ENCODE results near the gene CBR4. TPM values are rescaled to one million over a fixed set of nuclear protein-coding genes. Genes with fewer than 3 reads are reported as not detected.

Gene CBR4
- total and polyA plus RNA-seq, 2 donors (not counting 1 experiment from before 2014, with no cell fraction given): 3.3 to 19.0 TPM

GRCh38 chr4:169047956-169048355 lies 37.9 kb upstream of the CBR4 start:
- no peak for DNase-seq (ENCODE audit: low read depth in 2 of 2)
- Histone ChIP-seq H3K27ac (ENCODE audit: insufficient read depth, low read length) (no peak overlapping the region), H3K9me3 (ENCODE audit: control insufficient read depth, insufficient read depth, low read depth, low read length) (no peaks in the 10 kb centered on the region), H3K36me3 (ENCODE audit: control insufficient read depth, insufficient read depth, low read length) (no peaks in the 10 kb centered on the region), H3K4me2 (ENCODE audit: extremely low read depth, insufficient read depth, low read length) (no peak overlapping the region), H3K27me3 (ENCODE audit: control insufficient read depth, insufficient read depth, low read length) (no peaks in the 10 kb centered on the region), H3K9ac (ENCODE audit: insufficient read depth, low read length) (no peak overlapping the region), H3K4me3 (replicated peaks in 1 of 4; ENCODE audit: control extremely low read depth in 1 of 4, insufficient read depth in 1 of 4, low read depth in 3 of 4, low read length in 4 of 4) (no peak overlapping the region), H3K79me2 (ENCODE audit: control insufficient read depth, insufficient read depth, low read length) (no peaks in the 10 kb centered on the region), H2AFZ (ENCODE audit: low read length) (no peak overlapping the region), H3K4me1 (ENCODE audit: control insufficient read depth, extremely low read depth, insufficient read depth, low read length) (no peaks in the 10 kb centered on the region), H4K20me1 (ENCODE audit: control insufficient read depth, extremely low read depth, insufficient read depth, low read length) (no peaks in the 10 kb centered on the region)
- TF ChIP-seq EZH2 (IDR thresholded peaks at IDR 0.05; ENCODE audit: low read length, missing control alignments) (no peak), CTCF (conservative IDR thresholded peaks at IDR 0.05 in 1 of 2, IDR thresholded peaks at IDR 0.05 in 1 of 2; ENCODE audit: low read depth in 1 of 2, low read length in 2 of 2) (no peak)

- Histone ChIP-seq H3K79me2 (ENCODE audit: control insufficient read depth, insufficient read depth, low read length) (no peaks in the 10 kb centered on the region), H3K4me2 (ENCODE audit: extremely low read depth, insufficient read depth, low read length) (no peak overlapping the region)
Observed at GRCh38 chr4:169045862-169046584, 36.0 kb upstream of the CBR4 start.

More at GRCh38 chr4:169045862-169046584, 36.0 kb upstream of the CBR4 start:
- no peak overlapping the region for H3K27ac ChIP-seq (ENCODE audit: insufficient read depth, low read length)
- H3K4me3 ChIP-seq (replicated peaks in 1 of 4; ENCODE audit: control extremely low read depth in 1 of 4, insufficient read depth in 1 of 4, low read depth in 3 of 4, low read length in 4 of 4): no peak overlapping the region
- H3K9ac ChIP-seq (ENCODE audit: insufficient read depth, low read length): no peak overlapping the region
- no peaks in the 10 kb centered on the region for H4K20me1 ChIP-seq (ENCODE audit: control insufficient read depth, extremely low read depth, insufficient read depth, low read length)
- H3K36me3 ChIP-seq (ENCODE audit: control insufficient read depth, insufficient read depth, low read length): no peaks in the 10 kb centered on the region
- no peaks in the 10 kb centered on the region for H3K4me1 ChIP-seq (ENCODE audit: control insufficient read depth, extremely low read depth, insufficient read depth, low read length)
- no peak for TF ChIP-seq EZH2 (IDR thresholded peaks at IDR 0.05; ENCODE audit: low read length, missing control alignments)
- TF ChIP-seq CTCF (conservative IDR thresholded peaks at IDR 0.05 in 1 of 2, IDR thresholded peaks at IDR 0.05 in 1 of 2; ENCODE audit: low read depth in 1 of 2, low read length in 2 of 2): peak in 1 of 2 donors; percentile 17
- no peaks in the 10 kb centered on the region for H3K27me3 ChIP-seq (ENCODE audit: control insufficient read depth, insufficient read depth, low read length)
- H3K9me3 ChIP-seq (ENCODE audit: control insufficient read depth, insufficient read depth, low read depth, low read length): no peaks in the 10 kb centered on the region
- H2AFZ ChIP-seq (ENCODE audit: low read length): no peak overlapping the region
- DNase-seq (ENCODE audit: low read depth in 2 of 2): peak in 1 of 2 donors; percentile 14
